Esophagus muscularis mucosa (tissue), 4 donors: ENCODE data around the gene FBXW11. TPM values are rescaled to one million over a fixed set of nuclear protein-coding genes. Genes with fewer than 3 reads are reported as not detected.

Experiments
- DNase-seq: peaks from one replicate; pipeline ENCODE4 v3.0.0-alpha.2; 2017; ENCODE audit errors: extremely low spot score
- H3K27ac ChIP-seq, 4 donors: fragments of 200-600 bp; sonication (generic); replicated peaks in 1 of 4; 1 replicate in 3 of 4; 2 replicates in 1 of 4; pipeline ENCODE4 v1.5.1; 2016 to 2019; ENCODE audit warnings: mild to moderate bottlenecking in 1 of 4
- H3K27me3 ChIP-seq, 4 donors: fragments of 200-600 bp; sonication (generic); one replicate each; pipeline versions ENCODE4 v1.5.1 to v1.6.0; 2016 to 2019
- H3K36me3 ChIP-seq, 4 donors: fragments of 200-600 bp; sonication (generic); one replicate each; pipeline ENCODE4 v1.5.1; 2016 to 2019
- H3K4me1 ChIP-seq, 4 donors: fragments of 200-600 bp; sonication (generic); one replicate each; pipeline ENCODE4 v1.5.1; 2016 to 2019
- H3K4me3 ChIP-seq, 4 donors: fragments of 200-600 bp; sonication (generic); 1 replicate in 2 of 4; 2 replicates in 2 of 4; pipeline ENCODE4 v1.5.1; 2016 to 2019; ENCODE audit warnings: mild to moderate bottlenecking in 4 of 4, moderate library complexity in 1 of 4
- H3K9me3 ChIP-seq, 4 donors: fragments of 200-600 bp; sonication (generic); 1 replicate in 3 of 4; 2 replicates in 1 of 4; pipeline ENCODE4 v1.5.1; 2016 to 2019
- EP300 ChIP-seq: sonication (generic); formaldehyde crosslinking; IDR thresholded peaks from one replicate; pipeline ENCODE4 v1.6.1; 2017; ENCODE audit warnings: antibody characterized with exemption
- POLR2A ChIP-seq: fragments of 450-650 bp; IDR thresholded peaks from one replicate; pipeline ENCODE4 v1.6.1; 2017; ENCODE audit warnings: antibody characterized with exemption, moderate library complexity, mild to moderate bottlenecking, low read depth
- POLR2AphosphoS5 ChIP-seq, 2 donors: sonication (generic); formaldehyde crosslinking; IDR thresholded peaks; one replicate each; pipeline ENCODE4 v1.6.1; 2017; ENCODE audit warnings: antibody characterized with exemption in 2 of 2
- WGBS: methylation state at CpG from one replicate; pipeline ENCODE4 v1.1.5; 2018; 5-methylcytosine and 5-hydroxymethylcytosine counted together
- intact Hi-C: fragments of 100-400 bp; cut with DNase I; formaldehyde crosslinking; loops from one replicate; pipeline ENCODE4 v1.15.1; 2023
- total RNA-seq, 4 donors: library from RNA; depleted of rRNA; stranded (reverse); fragments of >200 nt; gene quantifications; one replicate each; pipeline versions ENCODE4 v1.1.0 to v1.2.1, GENCODE V29; 2016
- TF ChIP-seq, protein P1 (sequence below), 3 experiments: fragments of 200-600 bp in 2 of 3; fragments of 450-650 bp in 1 of 3; sonication (generic) in 2 of 3; IDR thresholded peaks; one replicate each; pipeline ENCODE4 v1.5.1; 2017 to 2019; ENCODE audit warnings: antibody characterized with exemption in 3 of 3, mild to moderate bottlenecking in 2 of 3, moderate library complexity in 1 of 3

Gene FBXW11
- total RNA-seq, 4 donors from 2014 or later, result 60.8 to 75.6 (median 66.3) TPM

DNA sequence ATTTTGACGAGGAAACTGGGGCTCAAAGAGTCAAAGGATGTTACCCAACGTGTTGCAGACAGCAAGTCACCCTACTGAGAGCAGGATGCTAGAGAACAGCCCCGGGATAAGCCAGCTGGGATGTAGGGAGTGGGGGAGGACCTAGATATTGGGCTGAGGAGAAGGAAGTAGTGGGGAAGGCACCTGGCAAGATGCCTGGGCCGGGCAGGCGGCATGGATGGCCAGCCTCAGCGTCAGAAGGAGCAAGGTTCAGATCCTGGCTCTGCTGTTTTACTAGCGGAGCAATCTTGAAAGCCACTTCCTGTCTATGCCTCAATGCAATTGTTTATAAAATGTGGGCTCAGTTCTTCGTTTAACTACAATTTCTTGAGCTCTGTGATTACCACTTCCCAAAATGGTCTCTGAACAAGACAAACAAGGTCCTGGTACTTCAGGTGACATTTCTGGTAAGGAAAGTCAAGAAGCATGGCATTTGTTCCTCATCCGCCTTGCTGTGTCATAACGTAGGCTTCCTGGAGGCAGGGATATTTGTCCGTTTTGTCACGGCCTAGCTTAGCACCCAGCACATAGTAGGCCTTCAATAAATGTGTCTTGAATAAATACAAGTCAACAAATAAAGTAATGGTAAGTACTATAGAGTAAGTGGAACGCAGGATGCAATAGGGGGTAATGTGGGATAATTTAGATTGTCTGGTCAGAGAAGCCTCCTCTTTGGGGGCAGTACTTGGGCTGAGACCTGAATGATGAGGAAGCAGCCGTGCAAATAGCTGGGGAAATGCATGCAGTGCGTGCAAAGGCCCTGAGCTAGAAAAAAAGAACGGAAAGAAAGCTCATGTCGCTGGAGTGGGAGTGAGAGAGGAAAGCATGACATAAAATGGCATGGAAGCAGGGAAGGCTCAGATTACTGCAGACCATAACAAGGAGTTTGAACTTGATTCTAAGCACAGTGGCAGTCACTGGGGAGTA is 150.4 kb downstream of the FBXW11 start:
- intact Hi-C loops, result no loop called here
- Histone ChIP-seq H3K27me3 (no peaks in the 10 kb centered on the region), H3K9me3 (no peaks in the 10 kb centered on the region), H3K4me3 (no peak overlapping the region), H3K4me1 (peaks cover 0 to 7% (median 0%) of the 10 kb centered on the region in 4 donors), H3K27ac (no peak overlapping the region), H3K36me3 (peaks cover 0 to 4% (median 2%) of the 10 kb centered on the region in 4 donors)
- DNase-seq, result no peak
- WGBS, result 85% methylated on average over 17 of the region's 17 CpGs
- TF ChIP-seq POLR2AphosphoS5 (IDR thresholded peaks at IDR 0.05) (no peak), POLR2A (no peak), EP300 (no peak)
- TF ChIP-seq, protein P1, sequence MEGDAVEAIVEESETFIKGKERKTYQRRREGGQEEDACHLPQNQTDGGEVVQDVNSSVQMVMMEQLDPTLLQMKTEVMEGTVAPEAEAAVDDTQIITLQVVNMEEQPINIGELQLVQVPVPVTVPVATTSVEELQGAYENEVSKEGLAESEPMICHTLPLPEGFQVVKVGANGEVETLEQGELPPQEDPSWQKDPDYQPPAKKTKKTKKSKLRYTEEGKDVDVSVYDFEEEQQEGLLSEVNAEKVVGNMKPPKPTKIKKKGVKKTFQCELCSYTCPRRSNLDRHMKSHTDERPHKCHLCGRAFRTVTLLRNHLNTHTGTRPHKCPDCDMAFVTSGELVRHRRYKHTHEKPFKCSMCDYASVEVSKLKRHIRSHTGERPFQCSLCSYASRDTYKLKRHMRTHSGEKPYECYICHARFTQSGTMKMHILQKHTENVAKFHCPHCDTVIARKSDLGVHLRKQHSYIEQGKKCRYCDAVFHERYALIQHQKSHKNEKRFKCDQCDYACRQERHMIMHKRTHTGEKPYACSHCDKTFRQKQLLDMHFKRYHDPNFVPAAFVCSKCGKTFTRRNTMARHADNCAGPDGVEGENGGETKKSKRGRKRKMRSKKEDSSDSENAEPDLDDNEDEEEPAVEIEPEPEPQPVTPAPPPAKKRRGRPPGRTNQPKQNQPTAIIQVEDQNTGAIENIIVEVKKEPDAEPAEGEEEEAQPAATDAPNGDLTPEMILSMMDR (IDR thresholded peaks at IDR 0.05), result no peak

GRCh38 chr5:171855265-171855664 is 151.2 kb downstream of the FBXW11 start:
- Histone ChIP-seq H3K4me1 (peaks cover 0 to 7% (median 0%) of the 10 kb centered on the region in 4 donors), H3K4me3 (no peak overlapping the region), H3K36me3 (peaks cover 0 to 4% (median 0%) of the 10 kb centered on the region in 4 donors), H3K27me3 (no peaks in the 10 kb centered on the region), H3K27ac (no peak overlapping the region), H3K9me3 (no peaks in the 10 kb centered on the region)
- intact Hi-C loops, result no loop called here
- no peak for DNase-seq
- WGBS, result 92% methylated on average over 3 of the region's 3 CpGs
- TF ChIP-seq EP300 (no peak), POLR2AphosphoS5 (IDR thresholded peaks at IDR 0.05) (no peak), POLR2A (no peak)
- TF ChIP-seq, protein P1 (IDR thresholded peaks at IDR 0.05), result no peak

DNA sequence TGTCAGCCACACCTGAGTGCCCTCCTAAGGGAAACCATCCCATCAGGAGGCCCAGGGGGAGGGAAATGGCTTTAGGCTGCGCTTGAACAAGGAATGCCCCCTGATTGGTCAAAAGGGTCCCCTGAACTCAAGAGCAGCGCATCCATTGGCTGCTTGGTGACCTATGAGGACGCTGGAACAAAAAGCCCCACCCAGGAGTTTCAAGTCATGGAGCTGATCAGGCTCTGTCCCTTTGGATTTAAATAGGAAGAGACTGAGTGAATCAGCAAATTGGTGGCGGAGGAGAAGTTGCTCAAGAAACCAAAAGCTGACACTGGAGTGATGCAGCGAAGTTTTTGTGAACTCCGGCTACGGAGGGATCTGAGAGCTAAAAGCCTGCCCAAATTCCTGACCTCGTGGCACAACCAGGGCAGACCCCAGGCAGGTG is 154.2 kb downstream of the FBXW11 start:
- H3K27ac ChIP-seq, result no peak overlapping the region
- DNase-seq, result no peak
- no peaks in the 10 kb centered on the region for H3K9me3 ChIP-seq
- H3K4me3 ChIP-seq, result no peak overlapping the region
- H3K27me3 ChIP-seq, result no peaks in the 10 kb centered on the region
- intact Hi-C loops, result no loop called here
- peaks cover 0 to 4% (median 0%) of the 10 kb centered on the region in 4 donors for H3K36me3 ChIP-seq
- peaks cover 0 to 3% (median 0%) of the 10 kb centered on the region in 4 donors for H3K4me1 ChIP-seq
- 89% methylated on average over 8 of the region's 8 CpGs for WGBS
- no peak for TF ChIP-seq POLR2AphosphoS5 (IDR thresholded peaks at IDR 0.05)
- no peak for TF ChIP-seq EP300
- TF ChIP-seq, protein P1 (IDR thresholded peaks at IDR 0.05), result no peak
- no peak for TF ChIP-seq POLR2A

DNA sequence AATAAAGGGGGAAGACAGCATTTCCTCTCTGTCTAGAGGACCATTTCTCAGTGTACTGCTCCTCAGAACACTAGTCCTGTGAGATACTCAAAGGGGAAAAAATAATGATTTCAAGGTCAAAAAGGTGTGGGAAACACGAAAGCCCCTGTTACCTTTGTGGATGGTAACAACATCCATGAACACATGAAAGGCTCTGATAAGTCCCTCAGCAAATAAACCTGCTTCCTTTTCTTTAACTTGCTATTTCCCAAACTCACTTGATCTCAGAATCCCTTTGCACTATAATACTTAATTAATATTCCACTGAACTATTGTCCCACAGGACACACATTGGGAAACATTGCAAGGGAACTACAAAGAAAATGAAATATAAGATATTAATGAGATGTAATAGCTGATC is 155.2 kb downstream of the FBXW11 start:
- no peaks in the 10 kb centered on the region for H3K27me3 ChIP-seq
- no peak overlapping the region for H3K27ac ChIP-seq
- peaks cover 0 to 3% (median 0%) of the 10 kb centered on the region in 4 donors for H3K4me1 ChIP-seq
- no peaks in the 10 kb centered on the region for H3K9me3 ChIP-seq
- TF ChIP-seq POLR2A, result no peak
- no peak for TF ChIP-seq EP300
- TF ChIP-seq POLR2AphosphoS5 (IDR thresholded peaks at IDR 0.05), result no peak
- TF ChIP-seq, protein P1 (IDR thresholded peaks at IDR 0.05), result no peak
- no peak overlapping the region for H3K4me3 ChIP-seq
- no peak for DNase-seq
- WGBS, result 70% methylated on average over 1 of the region's 1 CpG
- H3K36me3 ChIP-seq, result peaks cover 0 to 4% (median 0%) of the 10 kb centered on the region in 4 donors
- intact Hi-C loops, result no loop called here
